ENCODE results near the gene C13orf42. TPM values are rescaled to one million over a fixed set of nuclear protein-coding genes. Genes with fewer than 3 reads are reported as not detected.
"Not testable (repeated sequence)": the region's sequence is repeated elsewhere in the genome, so short reads cannot be mapped to it uniquely, and the experiment has no call there.

The C13orf42 gene
- polyA plus RNA-seq, 1 donor = 0.57 TPM

- not testable (repeated sequence) for DNase-seq
Measured at GRCh38 chr13:51120873-51121272, 9.8 kb upstream of the C13orf42 start.

- DNase-seq = no peak
Measured at GRCh38 chr13:51118809-51119431, 7.8 kb upstream of the C13orf42 start.

DNA sequence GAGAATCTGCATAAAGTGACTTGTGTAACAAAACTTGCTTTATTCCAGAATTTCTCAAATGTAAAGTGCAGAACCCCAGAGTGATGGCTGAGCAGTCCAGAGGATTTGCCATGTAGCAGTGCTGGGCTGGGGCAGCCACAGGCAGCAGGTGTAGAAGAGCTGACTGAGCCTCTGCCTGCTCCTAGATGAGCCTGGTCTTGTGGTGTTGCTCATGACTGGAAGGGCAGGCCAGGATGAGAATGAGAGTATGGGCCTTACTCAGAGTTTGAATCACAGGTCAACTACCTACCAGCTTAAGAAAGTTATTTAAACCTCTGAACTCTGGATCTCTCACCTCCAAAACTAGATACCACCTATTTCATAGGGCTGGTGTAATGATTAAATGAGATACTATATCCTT lies 2.9 kb upstream of the C13orf42 start:
- DNase-seq = no peak

GRCh38 chr13:51113186-51113881 lies 2.3 kb upstream of the C13orf42 start:
- no peak for DNase-seq

DNA sequence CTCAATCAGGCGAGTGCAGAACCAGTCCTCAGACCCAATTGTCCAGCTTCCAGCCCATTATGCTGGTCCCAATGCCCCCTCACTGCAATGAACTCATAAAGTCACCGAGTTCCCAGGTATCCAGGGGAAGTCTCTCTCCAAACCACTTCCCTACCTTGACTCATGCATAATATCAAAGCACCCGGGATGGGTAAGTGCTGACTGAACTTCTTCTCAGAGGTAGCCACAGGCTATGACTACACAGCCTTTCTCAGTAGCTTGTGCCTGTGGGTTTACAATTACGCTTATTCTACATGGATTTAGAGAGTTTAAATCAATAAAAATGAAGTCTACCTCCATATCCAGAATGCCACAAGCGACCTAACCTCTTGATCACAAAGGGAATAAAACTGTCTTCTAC lies 1.7 kb upstream of the C13orf42 start:
- no peak for DNase-seq

- DNase-seq = no peak
Measured at GRCh38 chr13:51111997-51112396, 923 bp upstream of the C13orf42 start.

- no peak for DNase-seq
Measured at GRCh38 chr13:51107996-51108395, 3.1 kb downstream of the C13orf42 start.

DNA sequence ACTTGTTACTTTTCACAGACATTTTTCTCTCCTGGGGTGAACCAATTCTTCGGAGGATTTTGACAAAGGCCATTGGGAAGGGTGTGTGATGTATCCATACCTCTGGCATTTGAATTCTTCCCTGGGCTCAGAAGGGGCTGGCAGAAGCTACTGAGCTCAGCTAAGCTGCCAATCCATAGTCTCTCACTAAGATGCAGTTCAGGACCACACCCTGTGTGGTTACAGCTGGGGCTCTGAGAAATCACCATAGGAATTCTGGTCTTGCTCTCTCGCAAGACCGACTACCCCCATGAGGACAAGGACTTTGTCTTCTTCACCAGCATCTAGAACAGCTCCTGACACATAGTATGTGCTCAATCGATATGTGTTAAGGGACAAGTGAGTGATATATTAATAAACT lies 6.0 kb downstream of the C13orf42 start:
- DNase-seq = no peak

DNA sequence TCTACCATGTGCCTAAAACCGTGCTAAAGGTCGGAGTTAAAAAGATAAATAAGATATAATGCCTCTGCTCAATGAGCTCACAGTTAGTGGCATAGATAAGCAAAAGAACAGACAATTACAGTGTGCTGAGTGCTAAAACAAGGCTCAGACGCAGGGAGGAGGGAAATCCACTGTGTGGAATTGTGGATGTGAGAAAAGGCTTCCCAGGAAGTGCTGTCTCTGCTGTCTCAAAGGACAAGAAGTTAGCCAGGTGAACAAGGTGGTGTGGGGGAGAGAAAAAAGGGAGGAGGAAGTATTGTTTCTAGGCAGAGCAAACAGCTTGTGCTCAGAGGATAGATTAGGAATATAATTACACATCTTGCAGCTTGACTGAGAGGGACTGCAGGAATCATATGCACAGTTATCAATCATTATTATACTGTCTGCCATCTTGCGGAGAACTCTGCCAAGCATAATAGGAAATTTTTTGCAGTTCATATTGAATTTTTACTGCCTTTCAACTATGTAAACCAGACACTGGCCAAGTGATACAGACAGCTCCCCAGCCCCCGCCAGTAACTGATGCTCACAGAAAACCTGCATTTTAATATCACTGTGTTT lies 9.3 kb downstream of the C13orf42 start:
- DNase-seq = no peak

DNA sequence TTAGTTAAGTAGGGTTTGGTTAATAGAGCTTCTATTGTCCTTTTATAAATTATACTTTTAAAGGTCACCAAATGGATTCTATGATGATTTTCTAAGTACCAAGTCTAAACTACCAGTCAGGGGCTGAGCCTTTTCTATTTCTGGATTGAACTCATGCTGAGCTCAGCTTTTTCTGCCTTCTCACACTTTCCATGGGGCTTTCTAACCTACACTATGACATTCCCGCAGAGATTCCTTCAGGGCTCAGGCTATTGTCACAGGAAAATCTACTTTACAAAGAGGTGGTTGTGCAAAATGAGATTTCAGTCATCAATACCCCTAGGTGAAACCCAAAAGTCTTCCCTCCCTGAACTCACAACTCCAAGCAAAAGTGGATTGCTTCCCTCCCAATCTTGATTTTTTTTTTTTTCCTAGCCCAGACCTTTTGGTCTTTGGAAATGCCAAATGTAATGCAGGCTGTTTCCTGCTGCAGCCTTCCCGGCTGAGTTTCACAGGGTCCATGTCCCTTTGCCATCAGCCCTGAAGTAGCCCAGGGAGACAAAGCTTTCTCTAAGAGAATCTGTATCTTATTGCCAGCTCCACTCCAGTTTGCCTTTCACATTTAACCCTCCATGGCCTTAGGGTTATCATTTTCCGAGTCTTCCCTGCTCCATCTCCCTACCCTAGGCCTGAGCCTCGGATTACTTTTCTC lies 13.6 kb downstream of the C13orf42 start:
- DNase-seq = no peak

DNA sequence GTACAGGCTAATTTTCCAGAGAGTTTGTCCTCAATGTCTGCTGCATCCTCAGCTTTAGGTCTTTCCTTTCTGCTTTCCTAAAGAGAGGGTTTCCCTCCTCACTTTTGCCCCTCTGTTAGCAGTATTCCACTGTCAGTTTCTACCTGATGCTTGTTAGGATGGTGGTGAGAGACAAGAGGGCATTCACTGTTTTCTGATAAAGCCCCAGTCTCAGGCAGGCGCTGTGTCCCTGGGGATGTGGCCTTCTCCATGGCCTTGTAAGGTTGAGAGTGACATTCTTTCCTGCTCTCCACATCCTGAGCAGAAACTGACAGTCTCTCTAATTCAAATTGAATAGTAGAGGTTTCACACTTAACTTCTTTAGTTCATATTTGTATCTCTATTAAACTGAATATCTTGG lies 14.9 kb downstream of the C13orf42 start:
- DNase-seq = no peak

DNA sequence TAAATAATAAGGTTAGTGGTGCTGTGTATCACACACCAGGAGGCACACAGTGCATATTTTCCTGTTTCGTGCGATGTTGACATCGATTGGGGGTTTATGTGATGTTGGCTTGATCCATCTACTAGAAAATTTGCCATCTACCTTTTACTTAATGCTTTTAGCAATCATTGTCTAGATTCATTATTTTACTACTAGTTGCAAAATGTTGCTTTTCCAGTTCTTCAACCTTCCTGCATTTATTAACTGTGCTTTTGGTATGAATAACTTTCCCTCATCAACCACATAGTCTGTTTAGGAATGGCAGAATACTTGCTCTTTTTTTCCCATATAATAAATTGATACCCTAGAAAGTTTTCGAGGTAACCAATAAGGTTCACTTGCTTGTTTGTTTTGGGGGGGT lies 17.5 kb downstream of the C13orf42 start:
- DNase-seq = peak; percentile 50

DNA sequence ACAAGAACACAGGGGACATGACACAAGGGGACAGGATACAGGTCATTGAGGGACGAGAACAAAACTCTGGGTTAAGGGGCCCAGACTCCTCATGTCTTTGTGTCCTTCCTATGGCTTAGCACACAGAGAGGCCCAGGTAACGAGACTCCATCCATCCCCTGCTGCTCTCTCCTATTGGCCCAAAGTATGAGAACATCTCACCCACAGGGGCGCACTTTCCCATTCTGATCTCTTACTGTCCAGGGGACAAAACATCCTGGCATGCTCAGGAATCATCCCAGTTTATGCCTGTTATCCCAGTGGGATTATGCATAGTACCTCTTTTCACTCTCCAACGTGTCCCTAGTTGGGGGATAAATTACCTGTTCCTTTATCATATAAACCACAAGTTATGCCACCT lies 19.2 kb downstream of the C13orf42 start:
- DNase-seq = no peak

GRCh38 chr13:51083706-51084105 lies 27.4 kb downstream of the C13orf42 start:
- no peak for DNase-seq

- not testable (repeated sequence) for DNase-seq
Measured at GRCh38 chr13:51080478-51081065, 30.5 kb downstream of the C13orf42 start.

GRCh38 chr13:51071493-51071892 lies 39.6 kb downstream of the C13orf42 start:
- no peak for DNase-seq

DNA sequence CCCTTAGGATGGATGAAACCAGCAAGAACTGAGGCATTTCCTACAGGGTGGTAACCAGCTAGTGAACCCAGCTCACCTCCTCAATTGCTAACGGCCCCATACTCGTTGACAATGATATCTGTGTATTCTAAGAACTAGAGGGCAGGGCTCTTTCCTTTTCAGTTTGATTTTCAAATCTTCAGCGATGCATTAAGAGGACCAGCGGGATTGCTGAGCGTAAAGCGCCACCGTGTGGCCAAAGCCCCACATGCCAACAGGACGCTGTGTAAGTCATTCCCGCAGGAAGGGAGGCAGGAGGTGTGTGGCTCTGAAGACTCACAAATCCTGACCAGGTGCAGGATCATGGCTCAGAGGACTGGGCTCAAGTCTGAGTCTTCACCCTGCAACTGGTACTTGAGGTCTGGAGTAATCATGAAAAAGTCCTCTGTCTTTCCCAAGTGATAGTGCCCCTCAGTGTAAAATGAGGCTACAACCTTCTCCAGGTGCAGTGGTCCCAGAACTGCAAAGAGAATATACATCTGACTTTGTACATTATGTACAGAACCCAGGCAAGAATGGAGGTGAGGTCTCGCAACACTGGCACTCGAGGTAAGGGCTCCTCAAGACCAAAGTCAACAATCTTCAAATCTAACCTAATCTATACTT lies 40.9 kb downstream of the C13orf42 start:
- DNase-seq = peak; percentile 72

DNA sequence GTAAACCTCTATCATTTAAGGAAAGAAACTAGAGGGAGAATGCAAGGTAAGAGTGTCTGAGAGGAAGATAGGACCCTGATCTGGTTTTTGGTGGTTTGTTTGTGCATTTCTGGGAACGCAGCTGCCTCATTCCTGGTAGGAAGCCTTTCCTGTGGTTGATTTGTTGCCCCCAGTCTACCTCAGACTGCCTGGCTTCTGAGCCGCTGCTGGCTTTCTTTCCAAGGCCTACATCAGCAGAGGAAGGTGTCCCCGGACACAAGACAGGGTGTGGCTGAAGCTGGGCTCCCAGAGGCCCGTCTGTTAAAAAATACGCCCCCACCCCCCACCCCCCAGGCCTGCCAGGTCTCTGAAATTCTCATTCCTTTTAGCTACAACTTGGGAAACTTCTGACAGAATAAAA lies 42.6 kb downstream of the C13orf42 start:
- DNase-seq = no peak

DNA sequence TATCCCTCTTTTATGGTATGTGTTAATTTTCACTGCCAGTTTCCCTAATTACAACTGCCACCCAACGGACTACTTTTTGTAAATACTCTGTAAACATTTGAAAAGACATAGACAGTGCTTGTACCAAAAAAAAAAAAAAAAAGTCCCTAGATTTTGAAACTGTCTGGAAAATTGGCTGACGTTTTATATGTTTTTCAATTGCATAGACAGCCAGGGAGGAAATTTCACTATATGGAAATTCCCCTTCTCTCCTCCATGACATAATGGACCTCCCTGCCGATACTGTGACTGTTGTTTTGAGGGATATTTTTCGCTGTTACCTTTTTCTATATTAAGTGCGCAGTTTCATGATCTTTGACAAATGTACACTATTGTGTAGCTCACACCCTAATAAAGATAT lies 43.4 kb downstream of the C13orf42 start:
- DNase-seq = no peak

GRCh38 chr13:51067210-51067701 lies 43.8 kb downstream of the C13orf42 start:
- DNase-seq = no peak

DNA sequence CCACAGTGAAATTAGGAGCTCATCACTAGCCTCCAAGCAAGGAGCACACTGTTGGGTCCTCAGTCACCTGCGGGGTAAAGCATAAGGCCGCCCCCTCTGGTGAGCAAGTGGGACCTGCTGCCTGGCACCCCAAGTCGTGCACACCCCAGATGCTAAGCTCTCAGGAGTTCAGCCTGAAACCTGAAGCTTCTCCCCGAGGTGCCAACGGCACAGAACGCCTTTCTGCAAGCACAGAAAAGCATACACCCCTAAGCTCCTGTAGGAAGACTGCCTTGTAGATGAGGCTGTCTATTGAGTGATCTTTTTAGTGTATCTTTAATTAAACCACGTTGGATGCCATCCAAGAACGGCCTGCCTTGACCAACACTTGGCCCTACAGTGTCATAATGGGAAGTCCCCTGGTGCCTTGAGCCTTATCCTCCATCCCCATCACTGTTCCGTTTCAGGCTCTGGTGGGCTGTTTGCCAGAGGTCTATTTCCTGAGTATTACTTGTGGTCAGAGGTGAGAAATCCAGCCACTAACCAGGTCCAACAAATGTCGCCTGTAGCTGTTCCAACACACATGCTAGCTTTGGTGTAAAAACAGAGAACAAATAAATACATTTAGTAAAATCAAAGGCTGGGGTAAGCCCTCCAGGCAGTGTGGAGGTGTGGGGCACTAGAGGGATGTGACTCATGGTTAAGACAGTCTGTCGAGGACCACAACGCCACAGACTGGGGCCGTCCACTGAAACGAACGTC lies 44.8 kb downstream of the C13orf42 start:
- DNase-seq = no peak
